ENCODE data around the gene PTK6.

The PTK6 gene

DNA sequence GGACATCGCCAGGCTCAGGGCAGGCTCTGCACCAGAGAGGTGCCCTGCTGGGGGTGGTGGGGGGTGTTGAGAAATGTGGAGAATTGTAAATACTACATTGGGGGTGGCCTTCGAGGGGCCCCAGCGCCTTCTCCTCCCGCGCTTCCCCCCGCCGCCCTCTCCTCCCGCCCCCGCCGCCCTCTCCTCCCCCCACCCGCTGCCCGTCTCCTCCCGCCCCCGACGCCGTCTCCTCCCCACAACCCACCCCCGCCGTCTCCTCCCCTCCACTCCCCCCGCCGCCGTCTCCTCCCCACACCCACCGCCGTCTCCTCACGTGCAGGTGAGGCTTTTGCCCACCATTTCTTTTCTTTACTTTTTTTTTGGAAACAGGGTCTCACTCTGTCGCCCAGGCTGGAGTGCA lies 11.8 kb upstream of the PTK6 start:
- POLR2A ChIA-PET = no interaction called here
- CTCF ChIA-PET = no interaction called here
- no peak for TF ChIP-seq FOXM1 (IDR thresholded peaks at IDR 0.05; ENCODE audit: borderline replicate concordance)
- no peak for TF ChIP-seq FOXK2 (IDR thresholded peaks at IDR 0.05)
- TF ChIP-seq FOXA1 (IDR thresholded peaks at IDR 0.05) = no peak
- no peak for TF ChIP-seq ELF4 (IDR thresholded peaks at IDR 0.05)
- no peak for TF ChIP-seq LEF1 (IDR thresholded peaks at IDR 0.05; ENCODE audit: borderline replicate concordance)
- no peak for TF ChIP-seq NFRKB (IDR thresholded peaks at IDR 0.05)
- no peak for TF ChIP-seq CTBP1 (IDR thresholded peaks at IDR 0.05; ENCODE audit: borderline replicate concordance)
- TF ChIP-seq, protein P1, sequence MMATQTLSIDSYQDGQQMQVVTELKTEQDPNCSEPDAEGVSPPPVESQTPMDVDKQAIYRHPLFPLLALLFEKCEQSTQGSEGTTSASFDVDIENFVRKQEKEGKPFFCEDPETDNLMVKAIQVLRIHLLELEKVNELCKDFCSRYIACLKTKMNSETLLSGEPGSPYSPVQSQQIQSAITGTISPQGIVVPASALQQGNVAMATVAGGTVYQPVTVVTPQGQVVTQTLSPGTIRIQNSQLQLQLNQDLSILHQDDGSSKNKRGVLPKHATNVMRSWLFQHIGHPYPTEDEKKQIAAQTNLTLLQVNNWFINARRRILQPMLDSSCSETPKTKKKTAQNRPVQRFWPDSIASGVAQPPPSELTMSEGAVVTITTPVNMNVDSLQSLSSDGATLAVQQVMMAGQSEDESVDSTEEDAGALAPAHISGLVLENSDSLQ (IDR thresholded peaks at IDR 0.05) = no peak
- TF ChIP-seq HDGF (IDR thresholded peaks at IDR 0.05; ENCODE audit: borderline replicate concordance) = no peak
- no peak for TF ChIP-seq SP1 (IDR thresholded peaks at IDR 0.05)
- no peak for TF ChIP-seq L3MBTL2 (conservative IDR thresholded peaks at IDR 0.05)
- TF ChIP-seq TARDBP (IDR thresholded peaks at IDR 0.05) = no peak
- TF ChIP-seq SUZ12 (IDR thresholded peaks at IDR 0.05) = no peak
- TF ChIP-seq BHLHE40 (IDR thresholded peaks at IDR 0.05; ENCODE audit: borderline replicate concordance) = no peak
- TF ChIP-seq ZNF384 (IDR thresholded peaks at IDR 0.05) = no peak
- TF ChIP-seq ARNT (IDR thresholded peaks at IDR 0.05) = no peak
- no peak for DNase-seq (ENCODE audit: extremely low spot score)

DNA sequence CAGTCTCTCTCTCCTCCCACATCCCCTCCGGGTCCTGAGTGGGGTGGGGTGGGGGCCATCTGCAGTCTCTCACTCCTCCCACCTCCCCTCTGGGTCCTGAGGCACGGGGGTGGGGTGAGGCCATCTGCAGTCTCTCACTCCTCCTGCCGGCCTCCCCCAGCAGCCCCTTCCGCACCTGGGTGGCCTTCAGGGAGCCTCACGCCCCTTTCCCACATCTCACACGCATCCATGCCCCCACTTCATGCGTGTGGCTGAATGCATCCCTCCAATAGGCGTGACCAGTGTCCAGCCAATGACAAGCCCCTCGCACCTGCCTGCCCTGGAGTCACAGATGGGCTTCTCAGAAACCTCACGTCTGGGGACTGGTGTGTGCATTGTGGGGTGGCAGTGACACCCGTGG lies 11.4 kb upstream of the PTK6 start:
- TF ChIP-seq TARDBP (IDR thresholded peaks at IDR 0.05) (no peak), NFRKB (IDR thresholded peaks at IDR 0.05) (no peak), CTBP1 (IDR thresholded peaks at IDR 0.05; ENCODE audit: borderline replicate concordance) (no peak), LEF1 (IDR thresholded peaks at IDR 0.05; ENCODE audit: borderline replicate concordance) (no peak), FOXM1 (IDR thresholded peaks at IDR 0.05; ENCODE audit: borderline replicate concordance) (no peak), FOXA1 (IDR thresholded peaks at IDR 0.05) (no peak)
- CTCF ChIA-PET = no interaction called here
- POLR2A ChIA-PET = no interaction called here
- DNase-seq (ENCODE audit: extremely low spot score) = no peak

DNA sequence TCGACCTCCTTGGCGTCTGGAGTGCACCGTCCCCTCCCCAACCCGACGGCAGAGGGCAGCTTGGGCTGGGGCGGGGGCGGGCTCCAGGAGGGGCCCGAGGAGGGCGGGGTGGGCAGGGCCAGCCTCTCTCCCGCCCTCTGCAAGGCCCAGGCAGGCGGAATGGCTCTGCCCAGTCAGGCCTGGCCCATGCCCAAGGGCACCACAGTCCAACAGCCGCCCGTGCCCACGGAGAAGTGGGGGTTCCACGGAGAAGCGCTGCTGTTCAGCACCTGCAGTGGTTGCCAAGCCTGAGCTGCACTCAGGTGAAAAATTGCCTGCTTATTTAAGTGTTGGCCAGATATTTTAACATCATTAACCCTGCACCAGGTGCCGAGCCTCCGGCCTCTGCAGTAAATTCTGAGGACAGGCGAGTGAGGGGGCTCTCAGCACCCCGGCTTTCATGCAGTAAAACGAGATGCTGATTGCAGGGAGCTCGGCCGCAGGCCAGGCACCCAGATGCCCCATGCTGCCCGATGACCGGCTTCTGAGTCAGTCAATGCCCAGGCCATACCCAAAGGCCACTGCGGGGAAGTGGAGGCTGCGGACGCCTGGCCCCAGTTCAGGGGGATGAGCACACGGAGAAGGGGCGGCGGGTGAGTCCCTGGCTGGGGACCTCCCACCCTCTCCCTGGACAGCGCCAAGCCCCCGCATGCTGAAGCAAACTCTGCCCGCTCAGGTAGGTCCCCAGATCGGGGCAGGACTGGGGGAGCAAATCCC lies 10.7 kb upstream of the PTK6 start, which contains the start of gene SRMS:
Gene SRMS, minus strand, starts transcription at position 25 of the 756 bp plus-strand sequence. CDS start 286 bp downstream, outside the sequence.
- TF ChIP-seq SUZ12 (IDR thresholded peaks at IDR 0.05) (no peak), LEF1 (IDR thresholded peaks at IDR 0.05; ENCODE audit: borderline replicate concordance) (no peak), ARNT (IDR thresholded peaks at IDR 0.05) (no peak), NFRKB (IDR thresholded peaks at IDR 0.05) (no peak), L3MBTL2 (conservative IDR thresholded peaks at IDR 0.05) (no peak), TARDBP (IDR thresholded peaks at IDR 0.05) (no peak), BHLHE40 (IDR thresholded peaks at IDR 0.05; ENCODE audit: borderline replicate concordance) (no peak), HDGF (IDR thresholded peaks at IDR 0.05; ENCODE audit: borderline replicate concordance) (no peak), FOXM1 (IDR thresholded peaks at IDR 0.05; ENCODE audit: borderline replicate concordance) (no peak), FOXA1 (IDR thresholded peaks at IDR 0.05) (no peak), SP1 (IDR thresholded peaks at IDR 0.05) (no peak), CTBP1 (IDR thresholded peaks at IDR 0.05; ENCODE audit: borderline replicate concordance) (no peak), ZNF384 (IDR thresholded peaks at IDR 0.05) (no peak), FOXK2 (IDR thresholded peaks at IDR 0.05) (no peak)
- TF ChIP-seq, protein P1 (IDR thresholded peaks at IDR 0.05) = no peak
- DNase-seq (ENCODE audit: extremely low spot score) = no peak
- ChIA-PET CTCF (no interaction called here), POLR2A (interaction anchor here (1.1 kb wide), 1 partner anchor 27 kb away, joined by 5 read pairs; the partner anchor contains the start of gene PPDPF)

DNA sequence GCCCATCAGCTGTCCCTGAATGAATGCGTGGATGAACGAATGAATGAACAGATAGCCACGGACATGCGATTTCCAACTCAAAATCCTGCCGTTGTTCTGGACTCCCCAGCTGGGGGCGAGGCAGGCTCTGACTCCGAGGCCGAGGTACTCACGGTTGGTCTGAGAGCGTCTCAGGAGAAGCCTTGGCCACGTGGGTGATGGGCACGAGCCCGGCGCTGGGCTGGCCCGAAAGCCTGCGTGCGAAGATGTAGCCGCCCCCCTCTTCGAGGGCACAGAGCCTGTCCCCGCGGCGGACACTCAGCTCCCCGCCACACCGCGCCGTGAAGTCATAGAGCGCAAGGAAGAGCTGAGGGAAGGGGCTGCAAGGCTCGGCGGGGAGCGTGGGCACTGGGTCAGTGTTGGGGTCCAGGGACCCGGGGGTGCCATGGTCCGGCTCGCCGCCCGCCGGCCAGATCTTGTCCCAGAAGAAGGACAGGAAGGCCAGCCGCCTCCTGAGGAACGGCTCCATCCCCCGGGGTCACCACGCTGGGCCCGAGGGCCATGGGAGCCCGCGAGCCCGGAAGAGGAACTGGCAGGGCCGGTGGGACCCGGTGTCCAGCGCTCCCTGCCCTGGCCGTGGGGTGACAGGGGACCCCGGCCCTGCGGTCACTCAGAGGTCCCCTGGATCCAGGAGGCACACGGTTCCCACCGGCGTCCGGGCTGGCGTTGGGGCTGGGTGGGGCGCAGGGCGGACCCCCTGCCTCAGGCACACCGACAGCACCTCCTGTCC lies 10.0 kb upstream of the PTK6 start:
- TF ChIP-seq ELF4 (IDR thresholded peaks at IDR 0.05) = no peak
- TF ChIP-seq HDGF (IDR thresholded peaks at IDR 0.05; ENCODE audit: borderline replicate concordance) = no peak
- no peak for TF ChIP-seq FOXM1 (IDR thresholded peaks at IDR 0.05; ENCODE audit: borderline replicate concordance)
- TF ChIP-seq CTBP1 (IDR thresholded peaks at IDR 0.05; ENCODE audit: borderline replicate concordance) = no peak
- no peak for TF ChIP-seq NFRKB (IDR thresholded peaks at IDR 0.05)
- no peak for TF ChIP-seq ZNF384 (IDR thresholded peaks at IDR 0.05)
- TF ChIP-seq L3MBTL2 (conservative IDR thresholded peaks at IDR 0.05) = no peak
- TF ChIP-seq FOXK2 (IDR thresholded peaks at IDR 0.05) = no peak
- no peak for TF ChIP-seq ARNT (IDR thresholded peaks at IDR 0.05)
- no peak for TF ChIP-seq SUZ12 (IDR thresholded peaks at IDR 0.05)
- TF ChIP-seq TARDBP (IDR thresholded peaks at IDR 0.05) = no peak
- TF ChIP-seq FOXA1 (IDR thresholded peaks at IDR 0.05) = no peak
- TF ChIP-seq, protein P1 (IDR thresholded peaks at IDR 0.05) = no peak
- TF ChIP-seq SP1 (IDR thresholded peaks at IDR 0.05) = no peak
- TF ChIP-seq BHLHE40 (IDR thresholded peaks at IDR 0.05; ENCODE audit: borderline replicate concordance) = no peak
- CTCF ChIA-PET = interaction anchor here (0.6 to 1.0 kb wide), 2 partner anchors 9 to 259 kb away, joined by 3 read pairs; no protein-coding TSS in a partner anchor
- POLR2A ChIA-PET = interaction anchor here (1.1 kb wide), 1 partner anchor 26 kb away, joined by 5 read pairs; the partner anchor contains the start of gene PPDPF
- DNase-seq (ENCODE audit: extremely low spot score) = no peak

DNA sequence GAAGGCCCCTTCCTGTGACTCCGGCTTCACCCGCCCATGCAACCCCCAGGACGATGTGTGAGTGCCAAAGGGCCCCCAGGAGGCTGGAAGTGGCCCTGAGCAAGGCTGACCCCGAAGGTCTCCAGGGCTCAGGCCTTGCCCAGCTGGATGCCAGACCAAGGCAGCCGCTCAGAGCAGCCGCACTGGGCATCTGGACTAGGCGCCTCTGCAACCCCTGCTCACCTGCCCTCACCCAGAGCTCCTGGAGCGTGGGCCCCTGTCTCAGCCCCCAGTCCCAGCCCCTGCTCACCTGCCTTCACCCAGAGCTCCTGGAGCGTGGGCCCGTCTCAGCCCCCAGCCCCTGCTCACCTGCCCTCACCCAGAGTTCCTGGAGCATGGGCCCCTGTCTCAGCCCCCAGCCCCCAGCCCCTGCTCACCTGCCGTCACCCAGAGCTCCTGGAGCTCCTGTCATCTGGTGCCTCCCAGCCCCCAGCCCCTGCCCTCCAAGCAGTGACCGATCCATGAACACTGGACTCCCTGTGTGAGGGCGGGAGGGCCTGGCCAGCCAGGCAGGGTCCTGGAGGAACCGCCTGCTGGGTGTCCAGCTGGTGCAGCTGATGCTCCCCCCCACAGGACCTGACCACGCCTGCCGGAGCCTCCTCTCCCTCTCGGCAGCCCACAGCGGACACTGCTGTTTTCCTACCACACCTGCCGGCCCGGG lies 9.2 kb upstream of the PTK6 start:
- POLR2A ChIA-PET = interaction anchor here (0.7 to 1.1 kb wide), 2 partner anchors 23 to 26 kb away, joined by 3 to 5 read pairs; partner anchors contain the start of gene PPDPF
- CTCF ChIA-PET = interaction anchor here (0.6 to 1.0 kb wide), 2 partner anchors 8 to 260 kb away, joined by 3 read pairs; no protein-coding TSS in a partner anchor

More for the DNA sequence above, 9.2 kb upstream of the PTK6 start:
- TF ChIP-seq TARDBP (IDR thresholded peaks at IDR 0.05) (no peak), SUZ12 (IDR thresholded peaks at IDR 0.05) (no peak), ARNT (IDR thresholded peaks at IDR 0.05) (no peak), FOXK2 (IDR thresholded peaks at IDR 0.05) (no peak), HDGF (IDR thresholded peaks at IDR 0.05; ENCODE audit: borderline replicate concordance) (no peak)
- TF ChIP-seq, protein P1 (IDR thresholded peaks at IDR 0.05) = no peak
- no peak for DNase-seq (ENCODE audit: extremely low spot score)
